GM10847 (cell line): ENCODE data around the gene PRR5L.

Experiments
- POLR2A ChIP-seq: IDR thresholded peaks from 2 replicates; pipeline ENCODE4 v1.6.1; 2011; ENCODE audit not compliant: insufficient read length; ENCODE audit errors: extremely low read depth

PRR5L gene

GRCh38 chr11:36436064-36436463, 140.0 kb downstream of the PRR5L start:
- TF ChIP-seq POLR2A: no peak

- no peak for TF ChIP-seq POLR2A
These were observed 140.5 kb downstream of the PRR5L start for GRCh38 chr11:36436589-36436988.

GRCh38 chr11:36437413-36437812, 141.3 kb downstream of the PRR5L start:
- no peak for TF ChIP-seq POLR2A

- no peak for TF ChIP-seq POLR2A
These were observed 142.0 kb downstream of the PRR5L start for GRCh38 chr11:36438126-36438525.

GRCh38 chr11:36441610-36442208, 145.6 kb downstream of the PRR5L start:
- no peak for TF ChIP-seq POLR2A

GRCh38 chr11:36443661-36444060, 147.6 kb downstream of the PRR5L start:
- TF ChIP-seq POLR2A: no peak

GRCh38 chr11:36446135-36446534, 150.0 kb downstream of the PRR5L start:
- no peak for TF ChIP-seq POLR2A

- TF ChIP-seq POLR2A: no peak
These were observed 151.4 kb downstream of the PRR5L start for GRCh38 chr11:36447514-36447913.

- TF ChIP-seq POLR2A: no peak
These were observed 151.9 kb downstream of the PRR5L start for GRCh38 chr11:36447947-36448346.

GRCh38 chr11:36449561-36450096, 153.5 kb downstream of the PRR5L start:
- TF ChIP-seq POLR2A: no peak

- TF ChIP-seq POLR2A: no peak
These were observed 154.1 kb downstream of the PRR5L start for GRCh38 chr11:36450110-36450572.

GRCh38 chr11:36451045-36451444, 155.0 kb downstream of the PRR5L start:
- no peak for TF ChIP-seq POLR2A

GRCh38 chr11:36451681-36452080, 155.6 kb downstream of the PRR5L start:
- no peak for TF ChIP-seq POLR2A

- TF ChIP-seq POLR2A: no peak
These were observed 156.3 kb downstream of the PRR5L start for GRCh38 chr11:36452236-36452940.

- TF ChIP-seq POLR2A: no peak
These were observed 156.9 kb downstream of the PRR5L start for GRCh38 chr11:36452961-36453360.

- TF ChIP-seq POLR2A: no peak
These were observed 157.6 kb downstream of the PRR5L start for GRCh38 chr11:36453678-36454077.

GRCh38 chr11:36454551-36454940, 158.5 kb downstream of the PRR5L start:
- TF ChIP-seq POLR2A: no peak

GRCh38 chr11:36454941-36455631, 159.0 kb downstream of the PRR5L start:
- no peak for TF ChIP-seq POLR2A
